Activated CD4-positive, alpha-beta T cell treated with anti-CD3 and anti-CD28 coated beads, Interleukin-2, amount 50 U/mL, for 48 hours (primary cell): ENCODE data around the gene CHPT1.

Experiments
- DNase-seq, 2 experiments: peaks; one replicate each; pipeline ENCODE4 v3.0.0-alpha.2; 2020

Gene CHPT1

GRCh38 chr12:101686176-101686575 is 11.3 kb upstream of the CHPT1 start:
- DNase-seq = no peak

- no peak for DNase-seq
Measured at GRCh38 chr12:101690544-101691098, 6.8 kb upstream of the CHPT1 start.

GRCh38 chr12:101691503-101692096 is 5.8 kb upstream of the CHPT1 start:
- DNase-seq = no peak

GRCh38 chr12:101694297-101694848 is 3.1 kb upstream of the CHPT1 start:
- no peak for DNase-seq

GRCh38 chr12:101694986-101695385 is 2.5 kb upstream of the CHPT1 start:
- DNase-seq = no peak

- no peak for DNase-seq
Measured at GRCh38 chr12:101695706-101696105, 1.7 kb upstream of the CHPT1 start.

GRCh38 chr12:101696251-101697196 is 916 bp upstream of the CHPT1 start:
- peak; percentile 5 to 7 for DNase-seq

- peak; percentile 34 to 42 for DNase-seq
Measured at GRCh38 chr12:101697930-101698799, 725 bp downstream of the CHPT1 start.

GRCh38 chr12:101698800-101699347 is 1.4 kb downstream of the CHPT1 start:
- peak; percentile 7 to 11 for DNase-seq

- DNase-seq = no peak
Measured at GRCh38 chr12:101700299-101700820, 2.9 kb downstream of the CHPT1 start.

GRCh38 chr12:101703487-101703886 is 6.0 kb downstream of the CHPT1 start:
- DNase-seq = no peak

GRCh38 chr12:101706403-101706802 is 9.0 kb downstream of the CHPT1 start:
- no peak for DNase-seq

GRCh38 chr12:101707131-101707782 is 9.8 kb downstream of the CHPT1 start:
- DNase-seq = no peak

- DNase-seq = no peak
Measured at GRCh38 chr12:101710288-101710687, 12.8 kb downstream of the CHPT1 start.

GRCh38 chr12:101713059-101713682 is 15.7 kb downstream of the CHPT1 start:
- DNase-seq = no peak

GRCh38 chr12:101713930-101714329 is 16.5 kb downstream of the CHPT1 start:
- DNase-seq = no peak

- no peak for DNase-seq
Measured at GRCh38 chr12:101714877-101715444, 17.5 kb downstream of the CHPT1 start.

- DNase-seq = no peak
Measured at GRCh38 chr12:101719566-101719965, 22.1 kb downstream of the CHPT1 start.

- no peak for DNase-seq
Measured at GRCh38 chr12:101720118-101720517, 22.7 kb downstream of the CHPT1 start.

GRCh38 chr12:101722392-101722791 is 25.0 kb downstream of the CHPT1 start:
- no peak for DNase-seq

GRCh38 chr12:101727098-101727497 is 29.7 kb downstream of the CHPT1 start:
- no peak for DNase-seq
